ENCODE measurements around the gene ATP6V1E1. TPM values are rescaled to one million over a fixed set of nuclear protein-coding genes. Genes with fewer than 3 reads are reported as not detected.
"Not testable (repeated sequence)": the region's sequence is repeated elsewhere in the genome, so short reads cannot be mapped to it uniquely, and the experiment has no call there.

ATP6V1E1 gene
- total and polyA plus RNA-seq, 9 donors, result 69.4 to 87.9 (median 77.7) TPM

GRCh38 chr22:17656870-17657395, 28.4 kb upstream of the ATP6V1E1 start:
- WGBS (ENCODE audit: insufficient coverage), result 80% methylated on average over 7 of the region's 10 CpGs
- H3K4me3 ChIP-seq (ENCODE audit: low read length), result no peak overlapping the region
- DNase-seq, result peak; percentile 71
- H3K27ac ChIP-seq (ENCODE audit: low read length), result no peak overlapping the region
- no peaks in the 10 kb centered on the region for H3K27me3 ChIP-seq (ENCODE audit: control insufficient read depth, insufficient read depth, low read length)
- H3K36me3 ChIP-seq (ENCODE audit: control insufficient read depth, insufficient read depth, low read length), result peaks cover 31% of the 10 kb centered on the region
- H3K4me1 ChIP-seq (ENCODE audit: control insufficient read depth, insufficient read depth, low read length), result no peaks in the 10 kb centered on the region
- H3K9me3 ChIP-seq (replicated peaks; ENCODE audit: control insufficient read depth, low read depth, low read length), result no peaks in the 10 kb centered on the region

GRCh38 chr22:17655289-17655688, 26.7 kb upstream of the ATP6V1E1 start:
- H3K27ac ChIP-seq (ENCODE audit: low read length), result no peak overlapping the region
- H3K4me1 ChIP-seq (ENCODE audit: control insufficient read depth, insufficient read depth, low read length), result no peaks in the 10 kb centered on the region
- peaks cover 23% of the 10 kb centered on the region for H3K36me3 ChIP-seq (ENCODE audit: control insufficient read depth, insufficient read depth, low read length)
- no peak for DNase-seq
- WGBS (ENCODE audit: insufficient coverage), result 88% methylated on average over 2 of the region's 3 CpGs
- no peaks in the 10 kb centered on the region for H3K9me3 ChIP-seq (replicated peaks; ENCODE audit: control insufficient read depth, low read depth, low read length)
- H3K4me3 ChIP-seq (ENCODE audit: low read length), result no peak overlapping the region
- no peaks in the 10 kb centered on the region for H3K27me3 ChIP-seq (ENCODE audit: control insufficient read depth, insufficient read depth, low read length)

- Histone ChIP-seq H3K4me3 (ENCODE audit: low read length) (no peak overlapping the region), H3K9me3 (replicated peaks; ENCODE audit: control insufficient read depth, low read depth, low read length) (no peaks in the 10 kb centered on the region), H3K27ac (ENCODE audit: low read length) (no peak overlapping the region), H3K36me3 (ENCODE audit: control insufficient read depth, insufficient read depth, low read length) (no peaks in the 10 kb centered on the region), H3K4me1 (ENCODE audit: control insufficient read depth, insufficient read depth, low read length) (no peaks in the 10 kb centered on the region), H3K27me3 (ENCODE audit: control insufficient read depth, insufficient read depth, low read length) (no peaks in the 10 kb centered on the region)
- DNase-seq, result no peak
- WGBS (ENCODE audit: insufficient coverage), result no CpG with 5 or more reads among the region's 1 CpG
Measured at GRCh38 chr22:17648569-17648968, 20.0 kb upstream of the ATP6V1E1 start.

DNA sequence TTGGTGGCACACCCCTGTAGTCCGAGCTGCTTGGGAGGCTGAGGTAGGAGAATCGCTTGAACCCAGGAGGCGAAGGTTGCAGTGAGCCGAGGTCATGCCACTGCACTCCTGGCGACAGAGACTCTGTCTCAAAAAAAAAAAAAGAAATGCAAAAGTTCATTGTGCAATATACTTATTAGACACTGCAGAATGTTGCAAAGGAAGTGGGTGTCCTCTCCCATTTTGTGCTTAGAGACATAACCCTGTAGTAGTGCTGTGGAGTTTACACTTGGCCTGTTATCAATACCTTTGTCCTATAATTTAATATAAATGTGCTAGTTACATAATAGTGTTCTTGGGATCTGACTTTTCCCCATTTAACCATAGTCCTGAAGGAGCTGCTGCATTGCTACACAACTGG, 19.4 kb upstream of the ATP6V1E1 start:
- Histone ChIP-seq H3K4me1 (ENCODE audit: control insufficient read depth, insufficient read depth, low read length) (no peaks in the 10 kb centered on the region), H3K27me3 (ENCODE audit: control insufficient read depth, insufficient read depth, low read length) (no peaks in the 10 kb centered on the region), H3K36me3 (ENCODE audit: control insufficient read depth, insufficient read depth, low read length) (no peaks in the 10 kb centered on the region), H3K27ac (ENCODE audit: low read length) (no peak overlapping the region), H3K4me3 (ENCODE audit: low read length) (no peak overlapping the region), H3K9me3 (replicated peaks; ENCODE audit: control insufficient read depth, low read depth, low read length) (no peaks in the 10 kb centered on the region)
- DNase-seq, result no peak
- 96% methylated on average over 4 of the region's 5 CpGs for WGBS (ENCODE audit: insufficient coverage)

DNA sequence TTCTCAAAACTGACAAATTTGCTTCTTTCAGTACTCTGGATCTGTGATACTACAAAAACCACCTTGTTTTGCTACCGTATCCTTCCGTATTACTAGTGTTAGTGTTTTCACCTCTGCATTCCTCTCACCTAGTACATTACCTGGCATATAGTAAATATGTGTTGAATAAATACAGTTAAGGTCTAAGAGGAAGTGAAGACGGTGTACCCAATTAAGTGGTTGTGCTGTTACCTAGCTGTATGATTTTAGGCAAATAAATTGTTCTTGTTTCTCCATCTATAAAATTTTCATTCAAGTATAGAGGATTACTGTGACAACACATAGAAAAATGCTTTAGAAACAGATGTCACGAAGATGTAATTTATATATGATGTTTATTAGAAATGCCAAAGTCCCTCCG, 18.9 kb upstream of the ATP6V1E1 start:
- Histone ChIP-seq H3K27ac (ENCODE audit: low read length) (no peak overlapping the region), H3K36me3 (ENCODE audit: control insufficient read depth, insufficient read depth, low read length) (no peaks in the 10 kb centered on the region), H3K4me1 (ENCODE audit: control insufficient read depth, insufficient read depth, low read length) (no peaks in the 10 kb centered on the region), H3K9me3 (replicated peaks; ENCODE audit: control insufficient read depth, low read depth, low read length) (no peaks in the 10 kb centered on the region), H3K4me3 (ENCODE audit: low read length) (no peak overlapping the region), H3K27me3 (ENCODE audit: control insufficient read depth, insufficient read depth, low read length) (no peaks in the 10 kb centered on the region)
- 100% methylated on average over 2 of the region's 5 CpGs for WGBS (ENCODE audit: insufficient coverage)
- DNase-seq, result no peak

DNA sequence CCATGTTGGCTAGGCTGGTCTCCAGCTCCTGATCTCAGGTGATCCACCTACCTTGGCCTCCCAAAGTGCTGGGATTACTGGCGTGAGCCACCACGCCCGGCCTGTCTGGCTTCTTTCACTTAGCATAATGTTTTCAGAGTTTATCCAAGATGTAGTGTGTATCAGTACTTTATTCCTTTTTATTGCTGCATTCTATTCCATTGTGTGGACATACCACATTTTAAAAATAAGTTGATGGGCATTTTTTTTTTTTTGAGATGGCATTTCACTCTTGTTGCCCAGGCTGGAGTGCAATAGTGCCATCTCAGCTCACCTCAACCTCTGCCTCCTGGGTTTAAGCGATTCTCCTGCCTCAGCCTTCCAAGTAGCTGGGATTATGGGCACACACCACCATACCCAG, 13.8 kb upstream of the ATP6V1E1 start:
- not testable (repeated sequence) for H3K4me3 ChIP-seq (ENCODE audit: low read length); H3K36me3 ChIP-seq (ENCODE audit: control insufficient read depth, insufficient read depth, low read length); H3K27ac ChIP-seq (ENCODE audit: low read length); H3K27me3 ChIP-seq (ENCODE audit: control insufficient read depth, insufficient read depth, low read length); H3K9me3 ChIP-seq (replicated peaks; ENCODE audit: control insufficient read depth, low read depth, low read length); DNase-seq
- peaks cover 10% of the 10 kb centered on the region for H3K4me1 ChIP-seq (ENCODE audit: control insufficient read depth, insufficient read depth, low read length)
- no CpG with 5 or more reads among the region's 4 CpGs for WGBS (ENCODE audit: insufficient coverage)

GRCh38 chr22:17641269-17641668, 12.7 kb upstream of the ATP6V1E1 start:
- no peak overlapping the region for H3K27ac ChIP-seq (ENCODE audit: low read length)
- H3K9me3 ChIP-seq (replicated peaks; ENCODE audit: control insufficient read depth, low read depth, low read length), result no peaks in the 10 kb centered on the region
- H3K4me1 ChIP-seq (ENCODE audit: control insufficient read depth, insufficient read depth, low read length), result peaks cover 11% of the 10 kb centered on the region
- no peaks in the 10 kb centered on the region for H3K36me3 ChIP-seq (ENCODE audit: control insufficient read depth, insufficient read depth, low read length)
- H3K27me3 ChIP-seq (ENCODE audit: control insufficient read depth, insufficient read depth, low read length), result no peaks in the 10 kb centered on the region
- no peak for DNase-seq
- WGBS (ENCODE audit: insufficient coverage), result 100% methylated on average over 1 of the region's 3 CpGs
- H3K4me3 ChIP-seq (ENCODE audit: low read length), result no peak overlapping the region

- no peaks in the 10 kb centered on the region for H3K9me3 ChIP-seq (replicated peaks; ENCODE audit: control insufficient read depth, low read depth, low read length)
- WGBS (ENCODE audit: insufficient coverage), result 0% methylated on average over 3 of the region's 8 CpGs
- peak overlapping the region; percentile 74 for H3K4me3 ChIP-seq (ENCODE audit: low read length)
- peaks cover 11% of the 10 kb centered on the region for H3K4me1 ChIP-seq (ENCODE audit: control insufficient read depth, insufficient read depth, low read length)
- no peaks in the 10 kb centered on the region for H3K27me3 ChIP-seq (ENCODE audit: control insufficient read depth, insufficient read depth, low read length)
- H3K27ac ChIP-seq (ENCODE audit: low read length), result peak overlapping the region; percentile 98
- peak; percentile 87 for DNase-seq
- no peaks in the 10 kb centered on the region for H3K36me3 ChIP-seq (ENCODE audit: control insufficient read depth, insufficient read depth, low read length)
Measured at GRCh38 chr22:17639247-17639741, 10.7 kb upstream of the ATP6V1E1 start.

GRCh38 chr22:17638432-17639246, 10.1 kb upstream of the ATP6V1E1 start, which contains the start of gene BCL2L13:
BCL2L13 (plus strand) TSS chr22:17638757; CDS start chr22:17655712, 16,955 bp downstream.
- peak within 1 kb of the TSS; percentile 98 for H3K27ac ChIP-seq (ENCODE audit: low read length)
- H3K4me1 ChIP-seq (ENCODE audit: control insufficient read depth, insufficient read depth, low read length), result peaks cover 11% of the 10 kb centered on the region
- under 1% methylated on average over 61 of the region's 70 CpGs for WGBS (ENCODE audit: insufficient coverage)
- H3K9me3 ChIP-seq (replicated peaks; ENCODE audit: control insufficient read depth, low read depth, low read length), result no peaks in the 10 kb centered on the region
- no peaks in the 10 kb centered on the region for H3K27me3 ChIP-seq (ENCODE audit: control insufficient read depth, insufficient read depth, low read length)
- DNase-seq, result peak; percentile 97
- H3K36me3 ChIP-seq (ENCODE audit: control insufficient read depth, insufficient read depth, low read length), result no peaks in the 10 kb centered on the region
- peak within 1 kb of the TSS; percentile 74 for H3K4me3 ChIP-seq (ENCODE audit: low read length)

GRCh38 chr22:17638182-17638431, 9.6 kb upstream of the ATP6V1E1 start:
- Histone ChIP-seq H3K4me3 (ENCODE audit: low read length) (peak overlapping the region; percentile 74), H3K27ac (ENCODE audit: low read length) (peak overlapping the region; percentile 98), H3K4me1 (ENCODE audit: control insufficient read depth, insufficient read depth, low read length) (peaks cover 11% of the 10 kb centered on the region), H3K27me3 (ENCODE audit: control insufficient read depth, insufficient read depth, low read length) (no peaks in the 10 kb centered on the region), H3K9me3 (replicated peaks; ENCODE audit: control insufficient read depth, low read depth, low read length) (no peaks in the 10 kb centered on the region), H3K36me3 (ENCODE audit: control insufficient read depth, insufficient read depth, low read length) (no peaks in the 10 kb centered on the region)
- 3% methylated on average over 7 of the region's 10 CpGs for WGBS (ENCODE audit: insufficient coverage)
- DNase-seq, result no peak
